Kidney epithelial cell (primary cell): ENCODE data around the gene DYNC1LI1. TPM values are rescaled to one million over a fixed set of nuclear protein-coding genes. Genes with fewer than 3 reads are reported as not detected.

Source experiments
- DNase-seq: peaks from one replicate; pipeline ENCODE4 v3.0.0-alpha.2; 2010; ENCODE audit warnings: low read depth
- H3K27me3 ChIP-seq: 2 replicates; pipeline ENCODE4 v1.6.0; 2011; ENCODE audit warnings: low read length; ENCODE audit not compliant: control insufficient read depth, insufficient read depth
- H3K36me3 ChIP-seq: 2 replicates; pipeline ENCODE4 v1.5.1; 2011; ENCODE audit warnings: low read length; ENCODE audit not compliant: control insufficient read depth, insufficient read depth
- H3K4me3 ChIP-seq: 2 replicates; pipeline ENCODE4 v1.5.1; 2011; ENCODE audit warnings: low read depth, mild to moderate bottlenecking, control low read depth, low read length
- CTCF ChIP-seq: IDR thresholded peaks from 2 replicates; pipeline ENCODE4 v1.5.1; 2011; ENCODE audit warnings: mild to moderate bottlenecking, moderate library complexity, low read length, control low read depth, inconsistent platforms; ENCODE audit not compliant: insufficient read depth, poor library complexity, severe bottlenecking
- total RNA-seq: library from RNA; depleted of rRNA; stranded (reverse); fragments of >200 nt; gene quantifications from 2 replicates; pipeline ENCODE4 v1.2.3, GENCODE V29; 2015

Gene DYNC1LI1
- total RNA-seq, 1 donor from 2014 or later = 41.8 TPM

GRCh38 chr3:32593903-32594525, 23.4 kb upstream of the DYNC1LI1 start:
- DNase-seq = no peak
- Histone ChIP-seq H3K27me3 (peaks cover 4% of the 10 kb centered on the region), H3K4me3 (no peak overlapping the region), H3K36me3 (no peaks in the 10 kb centered on the region)
- no peak for TF ChIP-seq CTCF

- Histone ChIP-seq H3K4me3 (no peak overlapping the region), H3K36me3 (no peaks in the 10 kb centered on the region), H3K27me3 (peaks cover 4% of the 10 kb centered on the region)
- DNase-seq = no peak
- no peak for TF ChIP-seq CTCF
Observed at GRCh38 chr3:32592696-32593353, 22.2 kb upstream of the DYNC1LI1 start.

GRCh38 chr3:32592011-32592410, 21.4 kb upstream of the DYNC1LI1 start:
- no peak for DNase-seq
- no peak for TF ChIP-seq CTCF
- H3K4me3 ChIP-seq = no peak overlapping the region
- peaks cover 4% of the 10 kb centered on the region for H3K27me3 ChIP-seq
- H3K36me3 ChIP-seq = no peaks in the 10 kb centered on the region

GRCh38 chr3:32591186-32591585, 20.5 kb upstream of the DYNC1LI1 start:
- TF ChIP-seq CTCF = no peak
- Histone ChIP-seq H3K36me3 (no peaks in the 10 kb centered on the region), H3K4me3 (no peak overlapping the region), H3K27me3 (peaks cover 4% of the 10 kb centered on the region)
- DNase-seq = no peak

- no peaks in the 10 kb centered on the region for H3K36me3 ChIP-seq
- no peak for TF ChIP-seq CTCF
- H3K4me3 ChIP-seq = no peak overlapping the region
- H3K27me3 ChIP-seq = no peaks in the 10 kb centered on the region
- DNase-seq = no peak
Observed at GRCh38 chr3:32586356-32586755, 15.7 kb upstream of the DYNC1LI1 start.

- no peaks in the 10 kb centered on the region for H3K36me3 ChIP-seq
- no peak for TF ChIP-seq CTCF
- no peak for DNase-seq
- H3K4me3 ChIP-seq = no peak overlapping the region
- no peaks in the 10 kb centered on the region for H3K27me3 ChIP-seq
Observed at GRCh38 chr3:32584660-32585059, 14.0 kb upstream of the DYNC1LI1 start.
